HG03439 (cell line): ENCODE measurements around the gene LAD1.

Experiments
- ATAC-seq: cut with Tn5 transposase; IDR thresholded peaks from one replicate; pipeline ENCODE4 v1.9.1; 2021; ENCODE audit warnings: mild to moderate bottlenecking, moderate library complexity; ENCODE audit not compliant: unreplicated experiment

Gene LAD1

DNA sequence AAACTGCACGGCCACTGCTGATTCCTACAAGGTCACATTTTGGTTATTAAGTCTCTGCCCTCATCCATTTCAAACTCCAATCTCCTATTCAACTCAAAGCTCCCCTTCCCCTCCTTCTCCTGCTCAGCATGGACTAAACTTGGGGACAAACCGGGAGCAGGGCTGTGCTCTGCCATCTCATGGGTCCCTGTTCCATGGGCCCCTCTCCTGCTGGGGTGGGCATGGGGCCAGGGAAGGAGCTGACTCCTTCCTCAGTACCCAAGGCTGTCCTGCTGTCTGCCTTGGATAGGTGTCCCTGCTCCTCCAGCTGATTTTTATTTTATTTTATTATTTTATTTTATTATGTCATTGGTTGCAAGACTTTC lies 48.8 kb downstream of the LAD1 start:
- ATAC-seq, result no peak

DNA sequence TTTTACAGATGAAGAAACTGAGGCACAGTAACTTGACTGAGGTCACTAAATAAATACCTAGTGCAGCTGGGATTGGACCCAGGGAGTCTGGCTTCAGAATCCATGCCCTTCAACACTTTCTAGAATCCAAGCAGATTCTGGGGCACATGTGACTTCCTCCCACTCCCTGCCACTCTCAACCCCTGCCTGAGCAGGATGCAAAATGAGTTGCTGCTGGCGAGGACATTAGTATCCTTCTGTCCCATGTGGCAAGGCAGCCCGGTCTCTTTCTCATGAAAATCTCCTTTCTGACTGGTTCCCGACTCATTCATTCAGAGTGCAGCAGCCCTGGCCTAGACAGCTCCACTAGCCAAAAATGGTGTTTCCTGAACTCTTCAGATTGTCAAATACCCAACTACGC lies 50.0 kb downstream of the LAD1 start:
- no peak for ATAC-seq

DNA sequence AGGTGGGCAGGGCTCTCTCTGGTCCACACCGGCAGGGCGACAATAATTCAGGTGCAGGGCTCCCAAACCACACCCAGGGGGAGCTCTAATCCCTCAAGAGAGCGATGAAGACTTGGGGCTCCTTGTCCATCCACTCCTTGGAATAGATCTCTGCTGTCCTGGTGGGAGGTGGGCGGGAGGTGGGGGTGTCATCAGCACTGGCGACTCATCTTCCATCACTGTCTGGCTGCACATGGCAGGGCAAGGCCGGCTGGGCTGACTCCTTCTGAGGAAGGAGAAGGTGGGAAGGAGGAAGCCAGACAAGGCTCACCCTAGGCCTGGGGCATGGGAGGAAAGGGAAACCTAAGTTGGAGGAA lies 50.9 kb downstream of the LAD1 start:
- ATAC-seq, result no peak

DNA sequence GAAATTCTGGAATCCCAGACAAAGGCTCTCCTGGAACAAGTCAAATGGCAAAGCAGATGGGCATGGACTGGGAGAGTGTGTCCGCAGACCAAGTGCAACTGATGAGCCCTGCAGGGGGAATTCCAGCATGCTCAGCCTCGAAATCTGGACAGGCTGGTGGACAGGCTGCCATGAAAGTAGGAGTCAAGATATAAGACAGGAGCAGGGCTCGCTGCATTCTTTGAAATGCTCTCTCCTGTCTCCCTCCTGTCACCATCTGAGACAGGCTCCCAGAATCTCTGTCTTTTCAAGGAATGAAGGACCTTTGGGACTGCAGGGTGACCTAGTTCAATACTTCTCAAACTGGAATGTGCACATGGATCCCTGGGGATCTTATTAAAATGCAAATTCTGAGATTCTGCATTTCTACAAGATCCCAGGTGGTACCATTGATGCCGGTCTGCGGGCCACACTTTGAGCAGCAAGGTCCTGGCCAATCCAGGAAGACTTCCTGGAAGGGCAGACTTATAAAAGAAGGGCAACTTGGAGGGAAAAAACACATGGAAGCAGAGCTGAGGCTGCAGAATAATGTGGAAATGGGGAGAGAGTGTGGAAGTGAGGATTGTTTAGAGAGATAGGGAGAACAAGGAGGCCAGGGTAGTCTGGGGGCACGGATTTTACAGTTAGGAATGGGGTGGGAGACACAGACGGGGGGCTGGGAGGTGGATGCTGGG lies 51.5 kb downstream of the LAD1 start:
- ATAC-seq, result no peak

DNA sequence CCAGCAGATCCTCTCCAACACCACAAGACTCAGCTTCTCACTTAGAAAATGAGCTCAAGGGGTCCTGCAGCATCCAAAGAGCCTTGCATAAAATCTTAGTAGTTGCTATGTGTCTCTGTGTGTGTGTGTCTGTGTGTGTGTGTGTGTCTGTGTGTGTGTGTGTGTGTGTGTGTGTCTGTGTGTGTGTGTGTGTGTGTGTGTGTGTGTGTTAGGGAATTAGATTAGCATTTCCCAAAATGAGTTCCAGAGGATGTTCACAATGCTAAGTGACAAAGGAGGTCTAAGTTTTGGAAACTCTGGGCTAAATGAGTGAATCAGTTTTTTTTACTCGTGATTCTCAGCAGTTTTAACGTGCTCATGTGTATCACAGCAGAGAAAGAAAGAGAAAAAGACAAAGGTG lies 52.1 kb downstream of the LAD1 start:
- ATAC-seq, result no peak

DNA sequence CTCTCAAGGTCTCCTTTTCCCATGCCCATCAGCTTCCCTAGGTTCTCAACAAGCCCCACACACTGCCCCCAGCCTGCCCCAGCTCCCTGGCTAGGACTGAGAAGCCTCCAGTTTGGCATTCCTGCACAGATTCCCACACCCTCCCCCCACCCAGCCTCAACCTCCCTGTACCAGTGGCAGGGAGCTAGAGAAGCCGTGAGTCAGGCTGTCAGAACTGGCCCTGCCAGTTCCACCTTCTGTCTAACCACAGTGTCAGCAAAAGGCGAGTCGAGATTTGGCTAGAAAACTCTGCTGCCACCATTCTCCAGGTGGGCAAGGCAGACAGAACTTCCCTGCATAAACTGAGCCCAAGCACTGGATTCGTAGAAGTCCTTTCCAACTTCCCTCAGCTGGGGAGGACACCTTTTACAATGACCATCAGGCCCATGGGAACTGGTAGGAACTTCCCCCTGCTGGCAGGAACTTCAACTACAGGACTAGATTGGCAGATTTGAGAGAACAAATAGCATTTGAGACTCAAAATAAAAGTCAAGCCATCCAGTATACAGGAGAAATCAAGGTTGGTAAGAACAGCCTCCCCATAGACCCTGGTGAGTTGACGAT lies 52.7 kb downstream of the LAD1 start:
- no peak for ATAC-seq

DNA sequence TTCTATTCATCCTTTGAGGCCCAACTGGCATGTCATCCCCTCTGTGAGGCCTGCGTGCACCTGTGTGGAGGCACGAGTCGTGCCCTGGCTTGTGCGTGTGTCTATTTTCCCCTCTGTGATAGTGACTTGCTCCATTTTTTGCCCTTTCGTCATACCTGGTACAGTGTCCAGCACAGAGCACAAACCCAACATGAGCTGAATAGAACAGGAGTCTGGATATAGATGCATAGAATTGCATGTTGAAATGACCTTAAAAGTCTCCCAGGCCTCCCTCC lies 54.1 kb downstream of the LAD1 start:
- ATAC-seq, result no peak

DNA sequence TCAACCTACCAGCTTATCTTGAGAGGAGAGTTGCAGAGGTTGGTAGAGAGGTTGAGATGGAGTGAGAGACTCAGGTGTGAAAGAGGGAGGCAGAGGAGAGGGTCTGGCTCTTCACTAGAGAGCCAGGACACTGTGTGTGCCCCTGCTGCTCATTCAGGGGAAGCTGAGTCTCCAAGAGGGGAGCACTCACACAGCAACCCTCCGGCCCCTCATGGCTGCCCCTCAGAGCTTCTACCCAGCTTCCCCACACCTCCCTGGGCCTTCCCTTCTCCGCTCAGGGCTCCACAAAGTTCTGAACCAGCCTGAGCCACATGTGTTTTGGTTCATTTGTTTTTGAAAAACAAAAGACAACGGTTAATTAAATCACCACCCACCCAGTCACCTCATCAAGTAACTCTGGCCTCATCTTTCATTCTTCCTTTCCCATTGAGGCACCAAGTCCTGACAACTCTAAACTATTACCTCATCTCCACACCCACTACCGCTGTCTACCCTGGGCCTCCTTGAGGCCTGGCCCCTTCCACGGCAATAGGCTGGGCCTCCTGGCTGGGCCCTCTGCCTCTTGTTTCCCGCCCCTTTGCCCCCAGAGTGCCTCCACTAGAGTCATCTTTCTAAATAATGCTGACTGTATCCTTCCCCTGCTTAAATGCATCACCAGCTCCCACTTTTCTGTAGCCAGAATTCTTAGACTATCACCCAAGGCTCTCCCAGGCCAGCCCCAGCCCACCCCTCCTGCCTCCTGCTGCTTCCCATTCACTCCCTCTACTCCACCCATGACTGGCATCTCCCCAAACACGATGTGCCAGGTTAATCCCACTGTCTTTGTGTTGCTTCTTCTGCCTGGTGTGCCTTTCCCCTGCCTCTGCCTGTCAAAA lies 54.7 kb downstream of the LAD1 start:
- ATAC-seq, result no peak

DNA sequence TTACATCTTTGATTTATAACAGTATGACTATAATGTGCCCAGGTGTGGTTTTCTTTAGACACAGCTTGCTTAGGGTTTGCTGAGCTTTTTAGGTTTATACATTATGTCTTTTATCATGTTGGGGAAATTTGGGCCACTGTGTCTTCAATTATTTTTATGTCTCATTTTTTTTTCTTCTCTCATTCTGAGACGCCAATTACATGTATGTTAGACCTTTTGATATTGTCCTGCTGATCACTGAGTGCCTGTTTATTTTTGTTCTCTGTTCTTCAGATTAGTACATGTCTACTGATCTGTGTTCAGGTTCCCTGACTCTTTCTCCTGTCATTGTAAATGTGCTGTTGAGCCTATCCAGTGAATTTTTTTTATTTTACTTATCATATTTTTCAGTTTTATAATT lies 57.7 kb downstream of the LAD1 start:
- no peak for ATAC-seq

DNA sequence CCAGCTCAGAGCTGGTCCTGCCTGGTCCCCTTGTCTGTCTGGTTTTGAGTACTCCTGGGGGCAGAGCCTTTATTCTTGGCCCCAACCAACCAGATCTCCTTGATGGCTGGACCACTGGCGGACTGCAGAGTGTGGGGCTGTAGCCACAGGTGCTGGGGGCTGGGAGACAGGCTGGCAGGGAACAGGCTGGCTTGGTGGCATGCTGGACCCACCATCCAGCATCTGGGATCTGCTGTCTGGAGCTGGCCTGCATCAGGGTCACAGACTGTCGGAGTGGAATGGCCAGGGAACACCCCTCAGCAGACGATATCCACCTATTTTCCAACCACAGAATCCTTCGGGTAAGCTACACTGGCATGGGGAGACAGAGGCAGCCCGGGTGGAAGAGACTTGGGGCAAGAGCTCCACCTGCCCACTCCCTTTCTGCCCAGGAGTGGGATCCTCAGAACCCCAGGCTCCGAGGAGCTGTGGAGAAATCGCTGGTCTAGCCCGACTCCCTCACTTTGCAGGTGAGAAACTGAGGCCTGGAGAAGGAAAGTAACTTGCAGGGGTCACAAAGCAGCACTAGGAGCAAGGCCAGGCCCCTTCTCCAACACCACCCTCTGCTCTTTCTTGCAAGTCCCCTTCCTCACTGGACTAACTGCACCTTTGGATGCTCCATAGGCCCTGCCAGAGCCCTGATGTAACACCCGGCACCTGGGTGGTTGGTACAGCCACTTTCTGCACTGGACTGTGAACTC lies 62.2 kb downstream of the LAD1 start:
- no peak for ATAC-seq

DNA sequence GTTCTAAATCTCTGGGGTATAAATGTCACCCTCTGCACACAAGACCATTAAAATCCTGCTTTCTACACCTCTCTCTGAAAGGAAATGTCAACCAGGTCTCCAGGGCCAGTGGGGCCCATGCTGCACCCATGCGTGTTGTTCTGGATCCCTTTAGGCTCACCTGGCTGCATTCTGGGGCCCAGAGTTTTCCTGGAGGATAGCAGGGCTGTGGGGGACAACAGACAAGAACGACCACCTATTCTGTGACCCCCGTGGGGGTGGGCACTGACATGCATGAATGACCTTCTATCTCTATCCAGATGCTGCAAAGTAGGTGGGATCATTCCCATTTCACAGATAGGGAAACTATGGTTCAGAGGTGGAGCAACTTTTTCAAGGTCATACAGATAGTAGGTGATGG lies 63.2 kb downstream of the LAD1 start:
- no peak for ATAC-seq

DNA sequence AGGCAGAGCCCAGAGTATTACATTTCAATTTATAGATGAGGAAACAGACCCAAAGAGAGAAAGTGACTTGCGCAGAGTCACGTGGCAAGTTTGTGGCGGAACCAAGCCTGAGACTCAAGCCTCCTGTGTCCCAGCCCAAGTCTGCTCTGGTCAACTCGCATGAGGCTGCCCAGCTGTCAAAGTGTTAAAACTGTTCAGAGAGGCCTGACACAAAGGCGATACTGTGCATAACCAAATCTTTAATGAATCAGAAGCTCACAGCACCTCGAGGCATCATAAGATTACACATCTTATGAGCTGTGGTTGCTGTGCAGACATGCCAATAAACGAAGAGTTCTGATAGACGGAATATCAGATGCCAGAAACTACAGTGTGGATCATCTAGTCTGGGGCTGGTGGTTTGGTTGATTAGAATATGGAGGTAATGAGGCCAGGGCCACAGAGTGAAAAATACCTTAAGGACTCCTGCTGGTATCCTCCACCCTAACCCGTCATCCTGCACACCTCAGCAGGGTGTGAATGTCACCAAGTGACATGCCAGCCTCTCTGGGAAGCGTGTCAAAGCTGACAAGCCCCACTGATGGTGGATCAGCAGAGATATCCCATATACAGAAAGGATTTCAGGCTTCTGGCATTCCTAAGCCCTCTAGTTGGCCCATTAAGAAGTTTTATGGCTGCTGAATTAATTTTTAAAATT lies 63.8 kb downstream of the LAD1 start:
- no peak for ATAC-seq

DNA sequence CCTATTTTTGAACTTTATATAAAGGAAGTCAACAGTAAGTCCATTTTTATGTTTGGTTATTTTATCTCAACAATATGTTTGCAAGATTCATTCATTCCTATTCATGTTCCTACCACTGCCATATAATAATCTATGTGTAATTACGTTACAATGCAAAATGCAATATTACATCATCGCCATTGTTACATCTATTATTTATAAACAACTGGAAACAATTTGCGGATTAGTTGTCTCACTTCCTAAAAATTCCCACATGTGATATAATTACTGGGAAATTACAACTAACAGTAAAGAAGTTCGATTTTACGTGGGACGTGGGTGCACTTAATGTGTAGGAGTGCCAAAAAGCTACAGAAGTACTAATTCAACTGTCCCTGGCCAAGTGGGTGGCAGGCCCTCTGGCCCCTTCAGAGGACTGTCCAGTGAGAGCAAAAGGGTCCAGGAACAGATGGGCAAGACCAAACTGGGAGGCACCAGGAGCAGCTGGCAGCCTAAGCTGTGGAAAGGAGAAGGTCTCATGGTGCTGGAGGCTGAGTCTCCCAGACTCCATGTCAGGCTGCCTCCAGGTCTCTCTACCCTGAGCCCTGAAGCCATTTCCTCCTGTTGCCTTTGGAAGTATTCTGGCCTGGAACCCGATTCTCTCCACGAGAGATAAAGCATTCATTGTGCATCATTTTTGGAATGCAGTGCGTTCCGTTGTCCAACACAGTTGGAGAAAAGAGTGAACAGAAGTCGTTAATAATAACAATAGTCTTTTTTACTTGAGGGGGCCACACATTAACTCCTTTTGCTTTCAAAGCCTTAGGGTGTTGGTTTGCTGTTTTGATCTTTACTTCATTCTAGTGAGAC lies 64.6 kb downstream of the LAD1 start:
- no peak for ATAC-seq

DNA sequence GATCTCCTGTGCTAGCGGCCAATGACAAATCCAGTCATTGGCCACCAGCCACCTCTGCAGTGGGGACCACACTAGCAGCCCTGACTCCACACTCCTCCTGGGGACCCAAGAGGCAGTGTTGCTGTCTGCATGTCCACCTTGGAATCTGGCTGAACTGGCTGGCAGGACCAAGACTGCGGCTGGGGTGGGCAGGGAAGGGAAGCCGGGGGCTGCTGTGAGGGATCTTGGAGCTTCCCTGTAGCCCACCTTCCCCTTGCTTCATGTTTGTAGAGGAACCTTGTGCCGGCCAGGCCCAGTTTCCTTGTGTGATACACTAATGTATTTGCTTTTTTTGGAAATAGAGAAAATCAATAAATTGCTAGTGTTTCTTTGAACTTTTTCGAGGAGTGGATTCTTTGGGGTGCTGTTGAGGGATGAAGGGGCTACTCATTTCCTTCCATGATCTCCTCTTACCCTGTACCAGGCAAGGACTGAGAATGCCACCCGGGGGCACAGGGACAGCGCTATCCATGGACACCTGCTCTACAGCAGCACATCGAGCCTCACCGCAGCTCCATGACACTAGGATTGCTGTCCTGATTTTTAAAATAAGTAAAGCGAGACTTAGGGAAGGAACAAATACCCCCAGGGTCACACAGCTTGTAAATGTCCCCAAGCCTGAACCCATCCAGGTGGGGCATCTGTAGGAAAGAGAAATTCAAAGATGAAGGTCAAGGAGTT lies 66.3 kb downstream of the LAD1 start:
- no peak for ATAC-seq

DNA sequence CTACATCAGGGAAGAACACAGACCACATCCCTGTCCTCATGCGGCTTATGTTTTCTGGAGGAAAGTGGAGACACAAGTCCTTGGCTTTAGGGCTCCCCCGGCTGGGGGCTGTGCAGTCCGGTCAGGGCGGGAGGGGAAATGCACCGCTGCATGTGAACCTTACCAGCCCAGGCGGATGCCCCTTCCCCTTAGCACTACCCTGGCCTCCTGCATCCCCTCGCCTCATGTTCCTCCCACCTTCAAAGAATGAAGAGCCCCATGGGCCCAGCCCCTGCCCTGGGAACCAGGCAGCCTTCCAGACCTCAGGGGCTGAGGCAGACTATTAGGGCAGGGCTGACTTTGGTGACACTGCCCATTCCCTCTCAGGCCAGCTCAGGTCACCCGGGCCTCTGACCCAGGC lies 67.1 kb downstream of the LAD1 start:
- no peak for ATAC-seq

DNA sequence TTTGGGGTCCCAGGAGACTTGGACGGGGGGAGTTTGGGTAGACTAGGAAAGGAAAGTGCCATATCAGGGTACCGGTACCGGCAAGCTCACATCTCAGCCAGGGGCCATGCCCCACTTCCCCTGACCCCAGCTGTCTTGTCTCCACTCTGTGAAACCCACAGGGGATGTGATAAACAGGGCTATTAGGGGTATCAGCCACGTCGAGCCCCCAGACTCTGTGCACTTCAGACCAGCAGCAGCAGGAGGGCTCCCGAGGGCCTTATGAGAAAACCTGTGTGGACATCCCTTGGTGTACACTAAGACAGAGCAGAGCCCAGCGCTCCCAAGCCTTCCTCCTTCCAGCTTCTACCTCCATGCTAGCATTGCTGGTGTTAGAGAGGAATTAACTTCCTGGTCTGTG lies 68.0 kb downstream of the LAD1 start:
- no peak for ATAC-seq
